Right cardiac atrium (tissue), 5 donors: Measurements from ENCODE around the gene KNSTRN. TPM values are rescaled to one million over a fixed set of nuclear protein-coding genes. Genes with fewer than 3 reads are reported as not detected.

ENCODE experiments used
- ATAC-seq, 2 donors: fragments of 200-7000 bp; cut with Tn5 transposase; one replicate each; pipeline versions ENCODE4 v1.8.0 to v1.9.1; 2020; ENCODE audit warnings: moderate library complexity in 2 of 2, mild to moderate bottlenecking in 1 of 2
- DNase-seq, 3 donors: peaks; one replicate each; pipeline ENCODE4 v3.0.0-alpha.2; 2020
- H3K27ac ChIP-seq: one replicate; pipeline ENCODE4 v1.5.1; 2013; ENCODE audit warnings: mild to moderate bottlenecking, low read length, control low read depth, moderate library complexity
- H3K27me3 ChIP-seq: one replicate; pipeline ENCODE4 v1.6.1; 2013; ENCODE audit not compliant: control insufficient read depth, insufficient read depth
- H3K4me1 ChIP-seq: one replicate; pipeline ENCODE4 v1.6.1; 2013; ENCODE audit warnings: low read length; ENCODE audit not compliant: control insufficient read depth, insufficient read depth
- H3K4me3 ChIP-seq: one replicate; pipeline ENCODE4 v1.5.1; 2013; ENCODE audit warnings: low read length, control low read depth
- H3K9me3 ChIP-seq: one replicate; pipeline ENCODE4 v1.6.1; 2013; ENCODE audit warnings: low read length; ENCODE audit not compliant: control insufficient read depth
- WGBS: extraction: QIAGEN DNeasy Blood & Tissue Kit; methylation state at CpG from one replicate; pipeline ENCODE4 v1.1.7; 2013; 5-methylcytosine and 5-hydroxymethylcytosine counted together
- intact Hi-C, 4 donors: fragments of 100-400 bp; cut with DNase I; formaldehyde crosslinking; loops; one replicate each; pipeline versions ENCODE4 v1.11.0 to v1.14.0; 2022 to 2023
- polyA plus RNA-seq: library from polyadenylated mRNA; stranded (reverse); fragments of 200-250 nt; gene quantifications from one replicate; pipeline ENCODE4 v1.2.3, GENCODE V29; 2013
- total RNA-seq, 4 donors: library from RNA; stranded (reverse); fragmentation: NEBNext Ultra II Directional; extraction: Animal tissue kit (Norgen Biotek cat#: 25700); gene quantifications; one replicate each; pipeline ENCODE4 v1.2.1, GENCODE V29; 2021
- donor health status: healthy with polysubstance abuse.
- donor health status: DM: no; HTN: yes; CAD: no.
- donor health status: DM: no; HTN: no; CAD: no.
- donor health status: DM: no; HTN: yes; CAD: no; lungs with severe emphysema.
- donor health status: DM: yes; HTN: yes; CAD: no.

Gene KNSTRN
- total and polyA plus RNA-seq, 5 donors = 8.9 to 10.0 (median 9.4) TPM

- peaks cover 6% of the 10 kb centered on the region for H3K4me1 ChIP-seq
- ATAC-seq (no peak), DNase-seq (no peak)
- H3K27me3 ChIP-seq = no peaks in the 10 kb centered on the region
- H3K4me3 ChIP-seq = no peak overlapping the region
- intact Hi-C loops = no loop called here
- H3K9me3 ChIP-seq = no peaks in the 10 kb centered on the region
- H3K27ac ChIP-seq = no peak overlapping the region
- 87% methylated on average over 15 of the region's 15 CpGs for WGBS
Measured at GRCh38 chr15:40346579-40347558, 35.7 kb upstream of the KNSTRN start.

GRCh38 chr15:40347559-40348473 lies 34.7 kb upstream of the KNSTRN start:
- no peak for ATAC-seq
- H3K4me1 ChIP-seq = peaks cover 5% of the 10 kb centered on the region
- intact Hi-C loops = no loop called here
- H3K27me3 ChIP-seq = no peaks in the 10 kb centered on the region
- 87% methylated on average over 11 of the region's 11 CpGs for WGBS
- DNase-seq = peak in 1 of 3 donors; percentile 46
- no peak overlapping the region for H3K4me3 ChIP-seq
- no peaks in the 10 kb centered on the region for H3K9me3 ChIP-seq
- H3K27ac ChIP-seq = no peak overlapping the region

- 69% methylated on average over 5 of the region's 5 CpGs for WGBS
- Histone ChIP-seq H3K27ac (no peak overlapping the region), H3K4me3 (no peak overlapping the region), H3K27me3 (no peaks in the 10 kb centered on the region), H3K4me1 (no peaks in the 10 kb centered on the region), H3K9me3 (no peaks in the 10 kb centered on the region)
- intact Hi-C loops = no loop called here
- ATAC-seq (no peak), DNase-seq (peak in 1 of 3 donors; percentile 52)
Measured at GRCh38 chr15:40348474-40348870, 34.0 kb upstream of the KNSTRN start.

- no peaks in the 10 kb centered on the region for H3K27me3 ChIP-seq
- H3K27ac ChIP-seq = no peak overlapping the region
- intact Hi-C loops = no loop called here
- no peak for ATAC-seq
- H3K4me3 ChIP-seq = no peak overlapping the region
- DNase-seq = no peak
- H3K9me3 ChIP-seq = no peaks in the 10 kb centered on the region
- 92% methylated on average over 5 of the region's 5 CpGs for WGBS
- no peaks in the 10 kb centered on the region for H3K4me1 ChIP-seq
Measured at GRCh38 chr15:40349163-40349562, 33.4 kb upstream of the KNSTRN start.

GRCh38 chr15:40352281-40352901 lies 30.1 kb upstream of the KNSTRN start:
- H3K4me1 ChIP-seq = no peaks in the 10 kb centered on the region
- no peak for ATAC-seq
- 80% methylated on average over 7 of the region's 7 CpGs for WGBS
- DNase-seq = no peak
- intact Hi-C loops = no loop called here
- no peak overlapping the region for H3K4me3 ChIP-seq
- no peaks in the 10 kb centered on the region for H3K9me3 ChIP-seq
- H3K27ac ChIP-seq = no peak overlapping the region
- H3K27me3 ChIP-seq = no peaks in the 10 kb centered on the region

- no peak overlapping the region for H3K27ac ChIP-seq
- H3K4me1 ChIP-seq = no peaks in the 10 kb centered on the region
- no peaks in the 10 kb centered on the region for H3K27me3 ChIP-seq
- DNase-seq (no peak), ATAC-seq (no peak)
- H3K9me3 ChIP-seq = no peaks in the 10 kb centered on the region
- intact Hi-C loops = no loop called here
- H3K4me3 ChIP-seq = no peak overlapping the region
- 80% methylated on average over 5 of the region's 5 CpGs for WGBS
Measured at GRCh38 chr15:40353697-40354096, 28.8 kb upstream of the KNSTRN start.

- intact Hi-C loops = loop anchor here in 1 of 4 donors (5.0 kb wide), 1 partner anchor 32 kb away; the partner anchor contains the start of gene INAFM2
- H3K27ac ChIP-seq = no peak overlapping the region
- peak in 1 of 2 donors; percentile 10 for ATAC-seq
- peak in 1 of 3 donors; percentile 65 for DNase-seq
- H3K4me1 ChIP-seq = no peaks in the 10 kb centered on the region
- H3K9me3 ChIP-seq = no peaks in the 10 kb centered on the region
- WGBS = 40% methylated on average over 9 of the region's 9 CpGs
- no peak overlapping the region for H3K4me3 ChIP-seq
- H3K27me3 ChIP-seq = no peaks in the 10 kb centered on the region
Measured at GRCh38 chr15:40354408-40355171, 27.9 kb upstream of the KNSTRN start.

GRCh38 chr15:40355976-40356585 lies 26.4 kb upstream of the KNSTRN start:
- Histone ChIP-seq H3K4me1 (no peaks in the 10 kb centered on the region), H3K4me3 (no peak overlapping the region), H3K27ac (no peak overlapping the region), H3K9me3 (no peaks in the 10 kb centered on the region), H3K27me3 (no peaks in the 10 kb centered on the region)
- no peak for ATAC-seq
- DNase-seq = no peak
- WGBS = 91% methylated on average over 5 of the region's 5 CpGs
- intact Hi-C loops = loop anchor here in 1 of 4 donors (5.0 kb wide), 1 partner anchor 34 kb away; the partner anchor contains the start of gene INAFM2

GRCh38 chr15:40357246-40357645 lies 25.3 kb upstream of the KNSTRN start:
- intact Hi-C loops = loop anchor here in 1 of 4 donors (5.0 kb wide), 1 partner anchor 35 kb away; the partner anchor contains the start of gene INAFM2
- no peak overlapping the region for H3K27ac ChIP-seq

More at GRCh38 chr15:40357246-40357645, 25.3 kb upstream of the KNSTRN start:
- ATAC-seq (no peak), DNase-seq (no peak)
- WGBS = 90% methylated on average over 1 of the region's 1 CpG
- H3K9me3 ChIP-seq = no peaks in the 10 kb centered on the region
- H3K4me3 ChIP-seq = no peak overlapping the region
- no peaks in the 10 kb centered on the region for H3K4me1 ChIP-seq
- H3K27me3 ChIP-seq = no peaks in the 10 kb centered on the region
